Transverse colon (tissue), 4 donors: ENCODE results near the gene FAM107B. TPM values are rescaled to one million over a fixed set of nuclear protein-coding genes. Genes with fewer than 3 reads are reported as not detected.
A peak's percentile ranks its signal among the peaks of the same experiment; 100 is the strongest.

ENCODE experiments used
- DNase-seq: peaks from one replicate; pipeline ENCODE4 v3.0.0-alpha.2; 2019
- H3K27ac ChIP-seq, 4 donors: fragments of 200-600 bp; sonication (generic); 2 replicates each; pipeline ENCODE4 v1.5.1; 2016 to 2018; ENCODE audit warnings: inconsistent platforms in 4 of 4
- H3K27me3 ChIP-seq: fragments of 200-600 bp; sonication (generic); 2 replicates; pipeline ENCODE4 v1.5.1; 2017; ENCODE audit warnings: inconsistent platforms
- H3K36me3 ChIP-seq, 4 donors: fragments of 200-600 bp; sonication (generic); 2 replicates each; pipeline ENCODE4 v1.5.1; 2017 to 2019; ENCODE audit warnings: inconsistent platforms in 4 of 4
- H3K4me1 ChIP-seq, 4 donors: fragments of 200-600 bp; sonication (generic); 2 replicates each; pipeline ENCODE4 v1.5.1; 2017 to 2020; ENCODE audit warnings: inconsistent platforms in 4 of 4
- H3K4me3 ChIP-seq, 4 donors: fragments of 200-600 bp; sonication (generic); 1 replicate in 1 of 4; 2 replicates in 3 of 4; pipeline versions ENCODE4 v1.5.1 to v1.6.1; 2017 to 2019; ENCODE audit warnings: inconsistent platforms in 4 of 4
- H3K9me3 ChIP-seq, 2 donors: fragments of 200-600 bp; sonication (generic); 2 replicates each; pipeline ENCODE4 v1.5.1; 2017 to 2019; ENCODE audit warnings: inconsistent platforms in 2 of 2
- CTCF ChIP-seq, 5 experiments: fragments of 200-600 bp in 3 of 5; fragments of 450-650 bp in 2 of 5; sonication (generic) in 3 of 5; IDR thresholded peaks; 1 replicate in 2 of 5; 2 replicates in 3 of 5; pipeline ENCODE4 v1.5.1; 2016 to 2017; ENCODE audit warnings: antibody characterized with exemption in 5 of 5, inconsistent platforms in 3 of 5, mild to moderate bottlenecking in 2 of 5, moderate library complexity in 1 of 5
- EP300 ChIP-seq: sonication (generic); formaldehyde crosslinking; IDR thresholded peaks from one replicate; pipeline ENCODE4 v1.6.1; 2017; ENCODE audit warnings: antibody characterized with exemption, low read depth
- POLR2A ChIP-seq: fragments of 450-650 bp; IDR thresholded peaks from one replicate; pipeline ENCODE4 v1.6.1; 2016; ENCODE audit warnings: antibody characterized with exemption, mild to moderate bottlenecking, moderate library complexity
- POLR2AphosphoS5 ChIP-seq, 3 donors: sonication (generic); formaldehyde crosslinking; IDR thresholded peaks; one replicate each; pipeline ENCODE4 v1.6.1; 2016; ENCODE audit warnings: antibody characterized with exemption in 3 of 3
- WGBS, 2 donors: methylation state at CpG; one replicate each; pipeline ENCODE4 v1.1.5; 2018; ENCODE audit warnings: low coverage in 1 of 2; 5-methylcytosine and 5-hydroxymethylcytosine counted together
- in situ Hi-C, 4 donors: fragments of 200-750 bp; cut with MboI; loops; one replicate each; pipeline versions ENCODE4 v1.15.0 to v1.15.1; 2017; ENCODE audit warnings: low sequenced_read_pairs in 3 of 4, low pct_ligation_motif_present in 1 of 4, low pct_unique_long_range_greater_than_20kb in 1 of 4
- intact Hi-C: fragments of 100-400 bp; cut with DNase I; formaldehyde crosslinking; loops from one replicate; pipeline ENCODE4 v1.15.1; 2023; ENCODE audit warnings: low total_unique reads
- total RNA-seq, 4 donors: library from RNA; depleted of rRNA; stranded (reverse); fragments of >200 nt; gene quantifications; one replicate each; pipeline ENCODE4 v1.1.0, GENCODE V29; 2016

FAM107B gene
- total RNA-seq, 4 donors from 2014 or later = 23.9 to 71.0 (median 52.8) TPM

- Histone ChIP-seq H3K27me3 (no peaks in the 10 kb centered on the region), H3K27ac (no peak overlapping the region), H3K4me1 (no peaks in the 10 kb centered on the region), H3K4me3 (no peak overlapping the region), H3K36me3 (no peaks in the 10 kb centered on the region), H3K9me3 (no peaks in the 10 kb centered on the region)
- WGBS, 2 donors = 88 to 89% methylated on average over 6 to 7 of the region's 7 CpGs
- in situ Hi-C loops = no loop called here
- TF ChIP-seq CTCF (IDR thresholded peaks at IDR 0.05) (no peak), POLR2A (no peak), EP300 (no peak), POLR2AphosphoS5 (IDR thresholded peaks at IDR 0.05) (no peak)
- intact Hi-C loops = no loop called here
- DNase-seq = no peak
These were observed 16.7 kb downstream of the FAM107B start for GRCh38 chr10:14757986-14758385.

GRCh38 chr10:14757394-14757793 is 17.3 kb downstream of the FAM107B start:
- no peak for TF ChIP-seq POLR2A
- no peak for TF ChIP-seq CTCF (IDR thresholded peaks at IDR 0.05)
- TF ChIP-seq EP300 = no peak
- Histone ChIP-seq H3K27me3 (no peaks in the 10 kb centered on the region), H3K9me3 (no peaks in the 10 kb centered on the region), H3K4me1 (no peaks in the 10 kb centered on the region), H3K36me3 (no peaks in the 10 kb centered on the region), H3K27ac (no peak overlapping the region), H3K4me3 (no peak overlapping the region)
- WGBS, 2 donors = 91 to 97% methylated on average over 4 to 6 of the region's 6 CpGs
- intact Hi-C loops = no loop called here
- in situ Hi-C loops = no loop called here
- DNase-seq = no peak

DNA sequence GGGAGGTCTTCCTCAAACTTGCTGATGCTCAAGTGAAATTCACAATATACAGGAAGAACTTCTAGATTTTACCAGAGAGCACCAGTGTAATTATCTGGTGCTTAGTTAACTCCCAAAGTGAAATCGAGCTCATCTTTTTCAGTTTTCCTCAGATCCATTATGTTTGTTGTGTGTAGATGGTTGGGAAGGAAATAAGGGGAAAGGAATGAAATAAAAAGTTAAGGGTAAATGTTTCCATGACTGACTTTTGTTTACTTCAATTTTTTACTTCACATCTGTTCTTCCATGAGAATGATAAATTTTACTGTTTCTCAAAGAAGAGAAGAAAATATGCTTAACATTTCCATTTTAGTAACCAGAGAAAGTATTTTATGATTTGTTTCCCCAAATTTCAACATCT is 21.3 kb downstream of the FAM107B start:
- H3K27me3 ChIP-seq = no peaks in the 10 kb centered on the region
- H3K4me1 ChIP-seq = peaks cover 3 to 22% (median 13%) of the 10 kb centered on the region in 4 donors
- no peak overlapping the region for H3K4me3 ChIP-seq
- intact Hi-C loops (no loop called here), in situ Hi-C loops (no loop called here)
- no peak overlapping the region for H3K27ac ChIP-seq
- 38 to 88% methylated on average over 1 of the region's 1 CpG for WGBS, 2 donors
- TF ChIP-seq CTCF (IDR thresholded peaks at IDR 0.05) = no peak
- no peak for TF ChIP-seq POLR2A
- TF ChIP-seq EP300 = no peak
- no peak for TF ChIP-seq POLR2AphosphoS5 (IDR thresholded peaks at IDR 0.05)
- H3K9me3 ChIP-seq = no peaks in the 10 kb centered on the region
- no peaks in the 10 kb centered on the region for H3K36me3 ChIP-seq
- DNase-seq = no peak

- WGBS, 2 donors = 68% methylated on average over 1 of the region's 1 CpG; no CpG with 5 or more reads in 1 of the 2 donors
- Histone ChIP-seq H3K27ac (peak overlapping the region; percentile 23 to 75 (median 70)), H3K36me3 (no peaks in the 10 kb centered on the region), H3K4me3 (no peak overlapping the region), H3K4me1 (peaks cover 5 to 26% (median 13%) of the 10 kb centered on the region in 4 donors), H3K9me3 (no peaks in the 10 kb centered on the region), H3K27me3 (no peaks in the 10 kb centered on the region)
- TF ChIP-seq CTCF (IDR thresholded peaks at IDR 0.05) = no peak
- TF ChIP-seq EP300 = no peak
- TF ChIP-seq POLR2AphosphoS5 (IDR thresholded peaks at IDR 0.05) = peak in 2 of 3 donors; percentile 11 to 23
- intact Hi-C loops (no loop called here), in situ Hi-C loops (no loop called here)
- DNase-seq = peak; percentile 36
These were observed 22.8 kb downstream of the FAM107B start for GRCh38 chr10:14751921-14752320.
